Ramos (cell line): ENCODE measurements around the gene ABAT.

Experiments
- in situ Hi-C: fragments of 300-500 bp; cut with MboI; formaldehyde crosslinking; loops from one replicate; pipeline ENCODE4 v1.14.3; 2022; ENCODE audit warnings: low sequenced_read_pairs; ENCODE audit not compliant: unreplicated experiment

ABAT gene

DNA sequence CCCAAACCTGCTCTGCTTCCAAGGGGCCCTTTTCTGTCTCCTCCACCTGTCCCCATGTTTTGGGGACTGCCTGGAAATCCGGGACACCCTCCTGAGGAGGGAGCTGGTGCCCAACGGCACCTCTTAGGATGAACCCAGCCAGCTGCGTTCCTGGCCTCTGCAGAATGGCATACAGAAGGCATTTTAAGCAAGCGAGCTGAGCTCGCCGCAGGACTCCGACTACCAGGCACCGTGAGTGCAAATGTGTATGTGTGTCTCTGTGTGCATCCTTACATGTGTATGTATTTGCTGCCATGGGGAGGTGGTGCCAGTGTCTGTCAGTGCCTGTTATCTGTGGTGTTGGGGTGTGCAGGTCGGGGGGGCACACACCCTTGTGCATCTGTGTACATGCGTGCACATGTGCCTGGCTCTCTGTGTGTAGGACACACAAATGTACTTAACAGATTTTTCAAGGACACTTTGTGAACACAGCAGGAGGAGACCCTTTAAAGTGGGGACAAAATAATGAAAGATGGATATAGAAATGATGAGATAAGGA is 39.3 kb downstream of the ABAT start:
- in situ Hi-C loops = no loop called here

DNA sequence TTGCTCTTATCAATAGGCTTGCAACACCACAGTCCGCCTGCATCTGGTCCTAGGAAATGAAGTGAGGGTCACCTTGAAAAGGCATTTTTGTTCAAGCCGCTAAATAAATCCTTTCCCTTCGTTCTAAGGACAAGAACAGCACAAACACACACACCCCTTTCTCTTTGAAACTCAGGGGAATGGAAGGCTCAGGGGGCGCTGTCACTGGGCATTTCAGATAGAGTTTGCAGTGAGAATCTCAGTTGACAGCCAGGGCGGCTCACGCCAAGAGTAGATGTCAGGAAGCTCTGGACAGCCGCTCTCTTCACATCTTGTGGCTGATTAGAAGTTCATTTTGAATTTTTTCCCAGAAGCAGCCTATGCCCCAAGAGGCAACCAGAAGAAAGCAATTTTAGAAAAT is 39.8 kb downstream of the ABAT start:
- in situ Hi-C loops = no loop called here

DNA sequence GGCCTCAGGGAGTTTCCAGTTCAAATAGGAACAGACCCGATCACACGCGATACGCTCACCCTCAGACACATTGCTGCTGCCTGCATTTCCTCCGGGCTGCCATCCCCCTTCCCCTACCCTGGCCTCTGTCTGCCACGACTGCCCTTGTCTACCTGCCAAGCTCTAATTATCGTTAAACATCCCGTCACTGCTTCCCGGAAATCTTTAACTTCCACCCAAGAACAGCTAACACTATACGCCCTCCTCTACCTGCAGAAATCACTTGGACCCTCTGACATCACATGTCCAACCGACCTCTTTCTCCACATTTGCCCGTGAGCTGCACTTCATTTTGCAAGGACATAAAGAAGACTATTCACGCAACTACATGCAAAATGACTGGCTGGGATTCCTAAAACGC is 40.4 kb downstream of the ABAT start:
- in situ Hi-C loops = no loop called here

DNA sequence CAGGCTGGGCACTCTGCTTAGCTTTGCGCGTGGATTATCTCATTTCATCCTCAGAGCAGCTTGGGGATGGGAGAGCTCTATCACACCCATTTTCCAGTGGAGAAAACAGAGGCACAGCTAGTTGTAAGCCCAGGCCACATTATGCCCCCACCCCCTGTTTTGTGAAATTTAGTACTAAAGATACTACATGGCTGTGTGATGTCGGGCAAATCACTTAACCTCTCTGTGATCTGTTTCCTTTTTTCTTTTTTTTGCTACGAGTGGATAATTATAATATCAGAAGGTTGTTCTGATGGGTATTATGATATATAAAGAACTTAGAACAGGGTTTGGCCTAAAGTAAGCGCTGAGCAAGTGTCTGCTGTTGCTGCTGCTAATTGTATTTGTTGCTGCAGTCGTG is 41.6 kb downstream of the ABAT start:
- in situ Hi-C loops = no loop called here

DNA sequence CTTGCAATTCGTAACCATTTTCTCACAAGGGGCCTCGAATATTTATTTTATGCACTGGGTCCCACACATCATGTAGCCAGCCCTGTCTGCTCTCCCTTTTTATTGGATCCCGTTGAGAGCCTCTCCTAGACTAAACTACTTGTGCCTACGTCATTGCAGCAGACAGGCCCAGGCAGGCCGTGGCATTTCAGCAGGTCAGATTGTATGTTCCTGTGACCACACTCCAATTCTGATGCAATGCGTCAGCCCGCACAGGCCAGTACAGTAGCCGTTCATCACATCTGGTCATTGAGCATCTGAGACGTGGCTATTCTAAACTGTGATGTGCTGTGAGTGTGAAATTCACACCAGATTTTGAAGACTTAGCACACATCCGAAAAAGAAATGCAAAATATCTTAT is 42.2 kb downstream of the ABAT start:
- in situ Hi-C loops = no loop called here

DNA sequence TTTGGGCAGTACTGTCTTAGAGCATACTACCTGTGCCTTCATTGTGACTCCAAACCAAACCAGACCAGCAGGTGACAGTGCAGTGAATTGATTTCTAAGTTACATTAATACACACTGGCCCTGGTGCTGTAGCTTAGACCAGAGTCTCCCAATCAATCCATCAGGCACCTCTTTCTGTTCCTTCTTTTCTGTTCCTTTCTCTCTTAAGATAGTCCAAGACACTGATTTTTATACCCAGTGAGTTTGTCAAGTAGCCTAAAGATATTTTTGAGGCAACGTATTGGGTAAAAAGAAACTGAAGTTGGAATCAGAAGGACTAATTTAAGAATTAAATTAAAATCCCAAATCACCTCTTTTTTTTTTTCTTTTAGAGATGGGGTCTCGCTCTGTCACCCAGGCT is 43.1 kb downstream of the ABAT start:
- in situ Hi-C loops = no loop called here

DNA sequence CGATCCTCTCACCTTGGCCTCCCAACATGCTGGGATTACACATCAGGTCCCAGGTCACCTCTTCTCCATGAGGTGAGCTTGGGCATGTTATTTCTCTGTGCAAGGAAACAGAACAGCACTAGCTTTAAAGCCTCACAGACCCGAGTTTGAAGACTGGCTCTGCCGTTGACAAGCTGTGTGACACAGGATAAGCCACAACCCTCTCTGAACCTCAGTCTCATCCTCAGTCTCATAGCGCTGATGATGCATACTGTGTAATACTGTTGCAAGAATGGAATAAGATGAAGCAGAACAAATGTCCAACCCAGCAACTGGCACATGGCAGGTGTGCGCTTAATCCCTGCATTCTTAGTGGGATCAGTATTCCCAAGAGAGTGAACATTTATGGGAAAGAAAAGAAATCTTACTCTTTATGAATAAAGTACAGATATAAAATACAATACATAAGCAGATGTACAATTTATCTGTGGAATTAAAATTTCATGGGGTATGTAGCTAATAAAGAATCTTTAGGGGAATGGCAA is 43.5 kb downstream of the ABAT start:
- in situ Hi-C loops = no loop called here

DNA sequence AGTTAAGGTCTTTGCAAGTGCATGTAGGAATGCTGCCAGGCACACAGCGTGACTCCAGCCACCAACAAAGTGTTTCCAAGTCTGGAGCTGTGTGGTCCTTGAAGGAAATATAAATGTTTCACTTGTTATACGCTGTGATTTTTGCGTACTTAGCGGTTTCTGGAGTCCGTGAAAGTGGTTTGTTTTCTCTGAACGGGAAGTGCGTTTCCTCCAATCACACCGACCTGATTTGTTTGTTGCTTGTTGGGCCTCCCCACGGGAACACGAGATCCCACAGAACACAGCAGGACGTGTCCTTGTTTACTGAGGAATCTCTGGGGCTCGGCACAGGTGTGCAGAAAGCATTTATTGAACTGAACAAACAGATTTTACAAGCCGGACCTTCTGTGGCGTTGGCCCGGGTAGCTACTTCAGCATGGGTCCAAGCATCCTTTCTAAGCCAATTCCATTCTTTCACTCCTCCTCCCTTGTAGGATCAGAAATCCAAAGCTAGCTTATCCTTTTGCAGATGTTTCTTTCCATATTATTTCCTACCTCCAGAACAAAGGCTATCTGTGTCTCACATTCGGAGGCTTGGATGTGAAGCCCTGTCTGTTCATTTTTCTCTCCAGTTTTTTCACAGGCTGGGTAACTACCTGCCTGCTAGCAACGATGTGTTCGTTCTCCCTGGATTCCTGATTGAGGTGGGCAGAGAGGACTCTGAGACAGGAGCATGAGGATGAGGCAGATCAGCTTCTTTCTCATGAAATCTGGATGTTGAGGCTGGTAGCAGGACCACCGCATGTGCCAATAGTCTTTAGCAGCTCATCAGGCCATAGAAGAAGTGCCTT is 44.6 kb downstream of the ABAT start:
- in situ Hi-C loops = no loop called here

DNA sequence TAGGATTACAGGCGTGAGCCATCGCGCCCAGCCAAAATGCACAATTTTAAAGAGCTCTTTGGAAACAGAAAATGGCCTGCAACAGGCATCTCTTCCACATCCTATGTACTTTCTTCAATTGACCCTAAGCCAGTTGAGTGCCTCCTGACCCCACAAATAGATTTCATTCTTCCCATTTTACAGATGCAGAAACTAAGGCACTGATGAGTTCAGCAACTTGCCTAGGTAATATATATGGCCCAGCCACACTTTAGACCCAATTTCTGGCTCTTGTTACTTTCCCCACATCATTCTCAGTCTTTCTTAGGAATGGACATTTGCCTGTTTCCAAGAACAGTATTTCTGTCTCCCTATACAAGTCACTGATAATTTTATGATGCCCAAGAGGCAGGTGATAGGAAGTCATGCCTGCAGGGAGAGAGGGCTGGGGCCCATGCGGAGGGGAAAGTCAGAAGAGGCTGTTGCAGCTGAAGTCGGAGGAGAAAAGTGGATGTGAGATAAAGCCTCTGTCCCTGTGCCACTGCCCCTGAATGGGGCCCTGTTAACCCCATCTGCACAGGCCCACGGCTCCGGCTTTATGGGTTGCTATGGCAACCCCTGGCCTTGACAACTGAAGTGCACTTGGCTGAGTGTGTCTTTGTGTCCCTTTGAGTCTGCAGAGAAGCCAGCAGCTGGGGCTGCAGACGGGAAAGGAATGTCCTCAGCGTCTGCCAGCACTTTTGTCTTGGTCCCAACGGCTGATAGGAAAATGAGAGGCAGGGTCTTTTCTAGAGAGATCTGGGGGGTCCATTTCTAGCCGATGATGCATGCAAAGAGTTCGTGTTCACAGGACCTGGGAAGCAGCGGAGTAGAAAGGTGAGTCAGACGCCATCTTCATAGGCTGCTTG is 45.9 kb downstream of the ABAT start:
- in situ Hi-C loops = no loop called here

DNA sequence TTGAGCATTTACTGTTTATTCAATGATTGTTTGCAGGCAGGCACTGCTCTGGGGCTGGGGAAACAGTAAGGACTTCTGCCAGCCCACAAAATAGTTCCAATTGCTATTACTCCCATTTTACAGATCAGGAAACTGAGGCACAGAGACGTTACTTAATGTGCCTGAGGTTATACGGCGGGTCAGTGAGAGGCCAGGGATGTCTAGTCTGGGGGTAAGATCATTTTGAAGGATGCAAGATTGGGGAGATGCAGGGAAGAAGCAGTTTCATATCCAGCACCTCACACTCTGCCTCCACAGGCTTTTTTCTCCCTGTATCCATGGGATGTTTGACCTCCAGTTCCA is 46.5 kb downstream of the ABAT start:
- in situ Hi-C loops = no loop called here

DNA sequence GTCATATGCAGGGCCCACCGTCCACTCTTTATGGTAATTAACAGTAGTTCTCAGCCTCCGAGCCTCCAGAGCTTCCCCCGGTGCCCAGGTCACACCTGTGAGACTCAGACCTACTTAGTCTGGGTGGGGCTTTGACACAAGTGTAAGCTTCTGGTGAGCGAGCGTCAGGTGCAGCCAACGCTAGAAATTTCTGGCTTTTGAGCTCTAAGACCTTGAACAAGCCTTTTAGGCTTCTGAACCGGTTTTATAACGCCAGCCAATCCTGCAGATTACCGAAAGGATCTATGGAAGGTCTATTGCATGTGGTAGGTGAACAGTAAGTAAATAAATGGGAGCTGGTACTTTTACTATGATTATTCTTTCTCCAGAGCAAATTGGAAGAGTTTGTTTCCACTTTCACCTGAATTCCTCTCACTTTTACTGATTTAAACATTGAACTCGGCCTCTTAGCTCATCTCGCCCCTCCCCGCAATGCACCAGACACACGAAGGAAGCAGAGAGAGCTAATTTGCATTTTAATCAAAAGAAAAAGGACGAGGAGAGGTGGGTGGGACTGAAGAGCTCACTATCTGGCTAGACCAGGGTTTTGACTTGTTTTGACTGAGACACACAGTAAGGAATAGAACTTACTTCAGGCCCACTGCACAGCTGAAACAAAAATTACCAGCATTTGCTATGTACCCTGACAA is 47.1 kb downstream of the ABAT start:
- in situ Hi-C loops = no loop called here

DNA sequence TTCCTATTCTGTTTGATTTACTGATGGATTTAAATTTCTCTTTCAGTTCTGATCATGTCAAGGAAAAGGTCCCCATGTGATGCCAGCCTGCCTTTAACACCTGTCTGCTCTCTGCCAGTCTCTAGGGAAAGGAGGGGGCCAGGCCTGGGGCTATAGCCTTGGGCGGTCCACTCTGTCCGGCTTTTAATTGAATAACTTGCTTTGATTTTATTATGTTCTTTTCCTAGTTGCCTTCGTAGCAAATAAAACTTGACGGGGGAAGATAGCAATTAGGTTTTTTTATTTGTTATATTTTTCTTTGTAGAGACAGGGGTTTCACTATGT is 47.6 kb downstream of the ABAT start:
- in situ Hi-C loops = no loop called here

DNA sequence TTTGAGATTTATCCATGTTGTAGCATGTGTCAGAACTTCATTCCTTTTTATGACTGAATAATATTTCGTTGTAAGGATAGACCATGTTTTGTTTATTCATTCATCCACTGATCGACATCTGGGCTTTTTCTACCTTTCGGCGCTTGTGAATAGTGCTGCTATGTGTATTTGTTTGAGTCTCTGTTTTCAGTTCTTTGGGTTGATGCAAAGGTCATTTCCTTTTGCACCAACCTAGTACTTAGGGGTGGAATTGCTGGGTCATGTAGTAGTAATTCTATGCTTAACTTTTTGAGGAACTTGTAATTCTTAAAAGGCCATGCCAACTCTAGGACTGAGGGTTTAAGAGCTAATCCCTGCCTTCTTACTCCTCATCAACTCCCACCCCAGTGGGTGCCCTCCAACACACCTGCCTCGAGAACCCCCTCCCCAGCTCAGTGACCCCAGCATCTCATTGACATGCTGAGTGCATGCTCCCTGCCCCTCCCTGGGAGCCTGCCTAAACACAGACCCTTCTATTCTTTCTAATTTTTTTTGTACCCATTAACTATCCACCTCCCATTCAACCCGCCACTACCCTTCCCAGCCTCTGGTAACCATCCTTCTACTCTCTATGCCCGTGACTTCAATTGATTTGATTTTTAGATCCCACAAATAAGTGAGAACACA is 51.2 kb downstream of the ABAT start:
- in situ Hi-C loops = no loop called here

DNA sequence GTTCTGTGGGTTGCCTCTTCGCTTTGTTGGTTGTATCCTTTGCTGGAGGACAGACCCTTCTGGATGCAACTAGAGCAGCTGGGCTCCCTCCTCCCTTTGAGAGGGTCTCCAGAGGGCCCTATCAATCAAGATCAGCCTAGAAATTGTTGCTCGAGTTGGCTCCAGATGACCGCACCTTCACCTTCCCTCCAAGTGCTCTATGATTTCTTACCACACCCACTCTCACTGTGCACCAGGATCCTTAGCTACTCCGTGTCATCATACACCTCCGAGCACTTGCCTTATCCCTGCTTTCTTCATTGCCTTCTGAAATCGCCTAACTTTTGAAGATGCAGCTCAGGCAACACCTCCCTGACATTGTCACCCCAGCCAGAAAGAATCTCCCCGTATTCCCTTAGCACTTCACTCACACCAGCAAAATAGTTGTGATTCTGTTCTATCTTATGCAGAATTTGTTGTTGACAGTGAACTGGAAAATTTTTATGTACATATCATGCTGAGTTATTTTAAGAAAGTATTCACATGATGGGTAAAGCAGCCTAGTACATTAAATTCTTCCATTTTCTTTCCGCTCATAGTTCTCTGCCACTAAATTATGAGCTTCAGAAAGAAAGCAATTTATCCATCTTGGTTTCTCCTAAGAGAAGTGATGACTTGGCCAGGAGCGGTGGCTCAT is 52.9 kb downstream of the ABAT start:
- in situ Hi-C loops = no loop called here

DNA sequence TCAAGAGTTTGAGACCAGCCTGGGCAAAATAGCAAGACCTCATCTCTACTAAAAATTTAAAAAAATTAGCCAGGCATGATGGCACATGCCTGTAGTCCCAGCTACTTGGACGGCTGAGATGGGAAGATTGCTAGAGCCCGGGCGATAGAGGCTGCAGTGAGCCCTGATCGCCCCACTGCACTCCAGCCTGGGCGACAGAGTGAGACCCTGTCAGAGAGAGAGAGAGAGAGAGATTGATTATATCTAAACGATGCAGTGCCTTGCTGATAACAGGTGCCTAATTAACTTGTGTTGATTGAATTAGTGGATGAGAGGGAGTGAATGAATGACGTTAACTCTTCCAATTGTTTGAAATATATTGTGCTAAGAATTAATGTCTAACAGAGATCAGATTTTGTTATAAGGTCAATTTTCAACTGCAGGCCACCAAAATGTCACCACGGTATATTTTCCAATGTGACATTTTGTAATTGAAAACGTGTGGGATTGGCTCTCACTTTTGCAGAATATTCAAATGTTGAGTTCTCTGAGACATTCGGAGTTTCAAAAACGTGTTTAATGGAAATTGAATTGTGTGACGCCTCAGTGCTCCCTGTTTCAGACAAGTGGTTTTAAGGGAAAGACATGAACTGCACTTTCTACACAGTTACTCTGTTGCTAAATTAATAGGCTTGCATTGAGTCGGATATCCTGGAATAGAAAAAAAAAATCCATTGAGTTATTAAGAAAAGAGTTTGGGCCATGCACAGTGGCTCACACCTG is 53.6 kb downstream of the ABAT start:
- in situ Hi-C loops = no loop called here

DNA sequence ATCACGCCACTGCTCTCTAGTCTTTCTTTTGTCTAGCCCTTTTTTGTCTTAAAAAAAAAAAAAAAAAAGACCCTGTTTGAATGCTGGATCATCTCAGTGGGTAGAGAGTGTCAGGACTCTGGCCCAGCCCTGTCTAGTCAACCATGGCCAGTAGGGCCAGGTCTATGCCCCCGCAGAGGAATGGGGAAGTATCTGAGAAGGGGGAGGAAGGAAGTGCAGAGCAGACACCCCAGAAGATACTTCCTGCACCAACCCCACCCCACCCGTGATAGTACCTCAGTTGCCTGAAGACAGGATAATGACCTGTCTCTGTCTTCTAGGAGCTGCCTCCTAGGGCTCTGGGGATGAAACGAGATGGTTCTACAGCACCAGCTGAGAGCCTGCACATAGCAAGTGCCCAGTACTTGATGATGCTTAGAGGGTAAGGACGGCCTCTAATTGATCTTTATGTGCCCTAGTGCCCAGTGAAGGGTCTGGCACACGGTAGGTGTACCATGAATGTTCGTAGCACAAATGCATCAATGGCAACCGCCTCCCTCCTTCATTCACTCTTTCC is 55.4 kb downstream of the ABAT start:
- in situ Hi-C loops = no loop called here

DNA sequence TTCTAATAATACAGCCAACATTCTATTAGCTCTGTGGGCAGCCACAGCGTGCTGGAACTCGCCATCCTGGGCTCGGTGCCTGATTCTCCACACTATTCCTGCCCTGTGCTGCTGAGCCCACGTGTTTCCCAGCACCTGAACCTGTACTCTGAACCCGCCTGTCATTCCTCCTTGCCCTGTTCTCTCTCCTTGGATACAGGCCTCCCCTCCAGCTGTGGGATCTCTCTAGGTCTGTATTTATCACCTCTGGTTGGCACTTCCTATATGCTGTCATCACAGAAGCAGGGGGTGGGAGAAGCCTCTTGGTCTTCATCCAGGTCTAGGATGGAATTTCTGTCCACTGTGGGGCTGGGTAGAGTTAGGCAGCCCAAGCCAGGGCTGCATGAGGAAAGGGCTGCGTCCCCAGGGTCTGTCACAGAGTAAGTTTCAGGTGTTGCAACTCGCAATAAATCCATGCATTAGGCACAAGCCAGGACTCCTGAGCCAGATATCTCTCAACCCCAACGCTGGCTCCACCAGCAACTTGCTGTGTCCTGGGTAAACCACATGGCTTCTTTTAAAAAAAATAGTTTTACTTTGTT is 56.0 kb downstream of the ABAT start:
- in situ Hi-C loops = no loop called here

DNA sequence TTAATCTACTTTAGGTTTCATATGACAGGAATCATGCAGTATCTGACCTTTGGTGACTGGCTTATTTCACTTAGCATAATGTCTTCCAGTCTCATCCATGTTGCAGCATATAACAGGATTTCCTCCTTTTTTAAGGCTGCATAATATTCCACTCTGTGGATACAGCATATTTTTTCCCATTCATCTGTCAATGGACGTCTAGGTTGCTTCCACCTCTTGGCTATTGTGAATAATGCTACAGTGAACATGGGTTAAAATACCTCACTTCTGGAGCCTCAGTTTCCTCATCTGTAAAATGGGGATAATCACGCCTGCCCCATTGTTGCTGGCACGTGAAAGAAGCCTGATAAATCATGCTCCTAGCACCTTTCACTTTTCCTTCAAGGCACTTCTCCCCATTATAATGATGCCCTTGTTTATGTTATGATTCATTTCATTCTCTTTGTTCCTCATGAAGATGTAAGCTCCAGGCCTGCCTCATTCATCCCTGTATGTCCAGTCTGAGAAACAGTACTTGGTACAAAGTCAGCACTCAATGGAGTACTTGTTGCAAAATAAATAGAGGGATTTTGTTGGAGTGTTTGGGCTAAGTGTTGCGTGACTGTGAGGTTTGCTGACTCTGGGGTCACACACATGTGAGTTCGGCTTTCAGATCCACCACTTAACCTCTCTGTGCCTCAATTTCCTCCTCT is 59.6 kb downstream of the ABAT start:
- in situ Hi-C loops = no loop called here
